Transverse colon (tissue), 4 donors: Measurements from ENCODE around the gene CASP12. TPM values are rescaled to one million over a fixed set of nuclear protein-coding genes. Genes with fewer than 3 reads are reported as not detected.

ENCODE experiments used
- DNase-seq: peaks from one replicate; pipeline ENCODE4 v3.0.0-alpha.2; 2019
- H3K27ac ChIP-seq, 4 donors: fragments of 200-600 bp; sonication (generic); 2 replicates each; pipeline ENCODE4 v1.5.1; 2016 to 2018; ENCODE audit warnings: inconsistent platforms in 4 of 4
- H3K27me3 ChIP-seq: fragments of 200-600 bp; sonication (generic); 2 replicates; pipeline ENCODE4 v1.5.1; 2017; ENCODE audit warnings: inconsistent platforms
- H3K36me3 ChIP-seq, 4 donors: fragments of 200-600 bp; sonication (generic); 2 replicates each; pipeline ENCODE4 v1.5.1; 2017 to 2019; ENCODE audit warnings: inconsistent platforms in 4 of 4
- H3K4me1 ChIP-seq, 4 donors: fragments of 200-600 bp; sonication (generic); 2 replicates each; pipeline ENCODE4 v1.5.1; 2017 to 2020; ENCODE audit warnings: inconsistent platforms in 4 of 4
- H3K4me3 ChIP-seq, 4 donors: fragments of 200-600 bp; sonication (generic); 1 replicate in 1 of 4; 2 replicates in 3 of 4; pipeline versions ENCODE4 v1.5.1 to v1.6.1; 2017 to 2019; ENCODE audit warnings: inconsistent platforms in 4 of 4
- H3K9me3 ChIP-seq, 2 donors: fragments of 200-600 bp; sonication (generic); 2 replicates each; pipeline ENCODE4 v1.5.1; 2017 to 2019; ENCODE audit warnings: inconsistent platforms in 2 of 2
- CTCF ChIP-seq, 5 experiments: fragments of 200-600 bp in 3 of 5; fragments of 450-650 bp in 2 of 5; sonication (generic) in 3 of 5; IDR thresholded peaks; 1 replicate in 2 of 5; 2 replicates in 3 of 5; pipeline ENCODE4 v1.5.1; 2016 to 2017; ENCODE audit warnings: antibody characterized with exemption in 5 of 5, inconsistent platforms in 3 of 5, mild to moderate bottlenecking in 2 of 5, moderate library complexity in 1 of 5
- EP300 ChIP-seq: sonication (generic); formaldehyde crosslinking; IDR thresholded peaks from one replicate; pipeline ENCODE4 v1.6.1; 2017; ENCODE audit warnings: antibody characterized with exemption, low read depth
- POLR2A ChIP-seq: fragments of 450-650 bp; IDR thresholded peaks from one replicate; pipeline ENCODE4 v1.6.1; 2016; ENCODE audit warnings: antibody characterized with exemption, mild to moderate bottlenecking, moderate library complexity
- POLR2AphosphoS5 ChIP-seq, 3 donors: sonication (generic); formaldehyde crosslinking; IDR thresholded peaks; one replicate each; pipeline ENCODE4 v1.6.1; 2016; ENCODE audit warnings: antibody characterized with exemption in 3 of 3
- WGBS, 2 donors: methylation state at CpG; one replicate each; pipeline ENCODE4 v1.1.5; 2018; ENCODE audit warnings: low coverage in 1 of 2; 5-methylcytosine and 5-hydroxymethylcytosine counted together
- in situ Hi-C, 4 donors: fragments of 200-750 bp; cut with MboI; loops; one replicate each; pipeline versions ENCODE4 v1.15.0 to v1.15.1; 2017; ENCODE audit warnings: low sequenced_read_pairs in 3 of 4, low pct_ligation_motif_present in 1 of 4, low pct_unique_long_range_greater_than_20kb in 1 of 4
- intact Hi-C: fragments of 100-400 bp; cut with DNase I; formaldehyde crosslinking; loops from one replicate; pipeline ENCODE4 v1.15.1; 2023; ENCODE audit warnings: low total_unique reads
- total RNA-seq, 4 donors: library from RNA; depleted of rRNA; stranded (reverse); fragments of >200 nt; gene quantifications; one replicate each; pipeline ENCODE4 v1.1.0, GENCODE V29; 2016

The CASP12 gene
- total RNA-seq, 4 donors from 2014 or later: 0.27 to 1.9 TPM; not detected in 2

- in situ Hi-C loops (no loop called here), intact Hi-C loops (no loop called here)
- TF ChIP-seq POLR2AphosphoS5 (IDR thresholded peaks at IDR 0.05): no peak
- no peak for TF ChIP-seq POLR2A
- TF ChIP-seq CTCF (IDR thresholded peaks at IDR 0.05): no peak
- TF ChIP-seq EP300: no peak
- H3K9me3 ChIP-seq: no peaks in the 10 kb centered on the region
- H3K4me3 ChIP-seq: no peak overlapping the region
- H3K4me1 ChIP-seq: no peaks in the 10 kb centered on the region
- no peaks in the 10 kb centered on the region for H3K36me3 ChIP-seq
- 38 to 59% methylated on average over 1 of the region's 1 CpG for WGBS, 2 donors
- H3K27ac ChIP-seq: no peak overlapping the region
- no peak for DNase-seq
- H3K27me3 ChIP-seq: no peaks in the 10 kb centered on the region
These were observed 53.8 kb downstream of the CASP12 start for GRCh38 chr11:104844451-104844850.

- in situ Hi-C loops: no loop called here
These were observed 55.0 kb downstream of the CASP12 start for GRCh38 chr11:104843150-104843836.

GRCh38 chr11:104841973-104842525 lies 56.2 kb downstream of the CASP12 start:
- no peak for DNase-seq
- no peaks in the 10 kb centered on the region for H3K27me3 ChIP-seq
- H3K4me3 ChIP-seq: no peak overlapping the region
- no peaks in the 10 kb centered on the region for H3K36me3 ChIP-seq
- TF ChIP-seq POLR2AphosphoS5 (IDR thresholded peaks at IDR 0.05) (no peak), POLR2A (no peak), CTCF (IDR thresholded peaks at IDR 0.05) (no peak), EP300 (no peak)
- 64 to 86% methylated on average over 2 of the region's 2 CpGs for WGBS, 2 donors
- no peaks in the 10 kb centered on the region for H3K9me3 ChIP-seq
- no peaks in the 10 kb centered on the region for H3K4me1 ChIP-seq
- no peak overlapping the region for H3K27ac ChIP-seq
- intact Hi-C loops: no loop called here
- in situ Hi-C loops: no loop called here

More at GRCh38 chr11:104843150-104843836, 55.0 kb downstream of the CASP12 start:
- Histone ChIP-seq H3K4me3 (no peak overlapping the region), H3K27ac (no peak overlapping the region), H3K4me1 (no peaks in the 10 kb centered on the region), H3K9me3 (no peaks in the 10 kb centered on the region), H3K36me3 (no peaks in the 10 kb centered on the region), H3K27me3 (no peaks in the 10 kb centered on the region)
- DNase-seq: no peak
- 79 to 85% methylated on average over 4 of the region's 4 CpGs for WGBS, 2 donors
- no peak for TF ChIP-seq POLR2A
- no peak for TF ChIP-seq EP300
- TF ChIP-seq CTCF (IDR thresholded peaks at IDR 0.05): no peak
- no peak for TF ChIP-seq POLR2AphosphoS5 (IDR thresholded peaks at IDR 0.05)
- intact Hi-C loops: no loop called here

GRCh38 chr11:104841185-104841584 lies 57.1 kb downstream of the CASP12 start:
- 81 to 86% methylated on average over 1 of the region's 1 CpG for WGBS, 2 donors
- Histone ChIP-seq H3K36me3 (no peaks in the 10 kb centered on the region), H3K4me3 (no peak overlapping the region), H3K27me3 (no peaks in the 10 kb centered on the region), H3K27ac (no peak overlapping the region), H3K9me3 (no peaks in the 10 kb centered on the region), H3K4me1 (no peaks in the 10 kb centered on the region)
- DNase-seq: no peak
- in situ Hi-C loops: no loop called here
- no peak for TF ChIP-seq POLR2AphosphoS5 (IDR thresholded peaks at IDR 0.05)
- no peak for TF ChIP-seq CTCF (IDR thresholded peaks at IDR 0.05)
- TF ChIP-seq POLR2A: no peak
- TF ChIP-seq EP300: no peak
- intact Hi-C loops: no loop called here
